HG03025 (cell line): Measurements from ENCODE around the gene MMP25.
A peak's percentile ranks its signal among the peaks of the same experiment; 100 is the strongest.
"Not testable (repeated sequence)": the region's sequence is repeated elsewhere in the genome, so short reads cannot be mapped to it uniquely, and the experiment has no call there.

Experiments
- ATAC-seq: cut with Tn5 transposase; IDR thresholded peaks from one replicate; pipeline ENCODE4 v1.9.1; 2021; ENCODE audit warnings: mild to moderate bottlenecking, moderate library complexity; ENCODE audit not compliant: unreplicated experiment, low FRiP score

Gene MMP25

GRCh38 chr16:3053330-3053710 is 7.0 kb downstream of the MMP25 start:
- not testable (repeated sequence) for ATAC-seq

GRCh38 chr16:3054965-3055733 is 8.8 kb downstream of the MMP25 start:
- ATAC-seq: no peak

- ATAC-seq: not testable (repeated sequence)
These were observed 9.4 kb downstream of the MMP25 start for GRCh38 chr16:3055734-3056115.

- ATAC-seq: no peak
These were observed 10.2 kb downstream of the MMP25 start for GRCh38 chr16:3056336-3057180.

GRCh38 chr16:3057181-3058138 is 11.1 kb downstream of the MMP25 start:
- no peak for ATAC-seq

GRCh38 chr16:3058139-3059030 is 12.0 kb downstream of the MMP25 start:
- ATAC-seq: no peak

- peak; percentile 59 for ATAC-seq
These were observed 12.8 kb downstream of the MMP25 start for GRCh38 chr16:3059041-3059722.

GRCh38 chr16:3059723-3060242 is 13.4 kb downstream of the MMP25 start:
- peak; percentile 28 for ATAC-seq

GRCh38 chr16:3060339-3061127 is 14.2 kb downstream of the MMP25 start:
- ATAC-seq: no peak

- no peak for ATAC-seq
These were observed 16.2 kb downstream of the MMP25 start for GRCh38 chr16:3062553-3062952.

- no peak for ATAC-seq
These were observed 17.4 kb downstream of the MMP25 start for GRCh38 chr16:3063625-3064386.

GRCh38 chr16:3065069-3065741 is 18.8 kb downstream of the MMP25 start, which contains the start of gene IL32:
Gene IL32 (plus strand): TSS chr16:3065640. CDS start chr16:3065812, 172 bp downstream.
- no peak for ATAC-seq

GRCh38 chr16:3065742-3066439 is 19.5 kb downstream of the MMP25 start:
- no peak for ATAC-seq

GRCh38 chr16:3066440-3066748 is 20.0 kb downstream of the MMP25 start:
- ATAC-seq: no peak

- ATAC-seq: no peak
These were observed 22.1 kb downstream of the MMP25 start for GRCh38 chr16:3068487-3068886.

GRCh38 chr16:3069146-3069545 is 22.8 kb downstream of the MMP25 start:
- not testable (repeated sequence) for ATAC-seq
